Anterior cingulate cortex (tissue), 58 donors: ENCODE results near the gene TUBG1.

Experiments
- DNase-seq, 58 donors: peaks; one replicate each; lab custom pipeline; 2025; lab: John Stamatoyannopoulos, UW

The TUBG1 gene

DNA sequence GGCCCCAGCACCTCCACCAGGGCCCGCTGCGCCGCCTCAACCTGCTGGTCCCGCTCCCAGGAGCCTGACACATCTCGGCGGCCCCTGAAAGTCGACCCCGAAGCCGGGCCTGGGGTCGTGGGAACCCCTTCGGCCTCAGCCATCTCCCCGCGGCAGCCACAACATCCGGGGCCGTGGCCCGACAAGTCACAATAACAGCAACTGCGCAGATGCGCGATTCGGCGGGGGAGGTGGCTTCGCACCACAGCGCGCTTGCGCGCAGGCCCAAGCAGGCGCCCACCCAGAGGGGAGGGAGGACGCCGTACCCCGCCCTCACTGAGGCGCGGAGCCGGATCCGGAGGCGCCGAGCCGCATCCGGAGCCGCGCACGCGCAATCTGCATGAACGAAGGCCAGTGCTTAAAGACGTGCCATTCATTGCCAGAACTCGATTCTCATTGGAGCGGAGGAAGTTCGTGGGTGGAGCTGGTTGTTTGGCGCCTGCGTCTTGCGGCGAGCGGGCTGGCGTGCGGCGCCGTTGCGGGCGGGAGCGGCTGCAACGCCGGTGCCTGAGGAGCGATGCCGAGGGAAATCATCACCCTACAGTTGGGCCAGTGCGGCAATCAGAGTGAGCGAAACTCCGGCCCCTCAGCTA is at the start of gene TUBG1, which contains the start of gene RETREG3:
TUBG1 (plus strand) TSS at position 502 of the 632 bp plus-strand sequence; CDS start at position 557, 55 bp downstream.
RETREG3 (minus strand) TSS at position 193 of the 632 bp plus-strand sequence; CDS start at position 143, 50 bp downstream.
- peak; percentile 91 to 99 (median 99) for DNase-seq

DNA sequence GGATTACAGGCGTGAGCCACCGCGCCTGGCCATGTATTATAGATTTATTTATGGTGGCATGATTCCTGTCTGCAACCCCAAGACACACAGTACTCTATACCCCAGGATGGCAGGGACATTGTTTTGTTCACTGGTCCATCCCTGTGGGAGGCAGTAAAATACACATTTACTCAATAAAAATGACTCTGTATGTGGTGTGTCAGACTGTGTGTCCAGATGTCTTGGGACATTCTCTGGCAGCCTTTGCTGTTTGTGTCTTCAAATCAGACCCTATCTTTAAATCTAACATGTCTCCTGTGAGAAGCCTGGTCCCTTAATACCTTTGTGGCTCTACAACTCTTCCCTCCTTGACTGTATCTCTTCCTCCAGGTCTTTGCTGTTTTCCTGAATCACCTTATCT is 49.2 kb upstream of the TUBG1 start:
- no peak for DNase-seq

DNA sequence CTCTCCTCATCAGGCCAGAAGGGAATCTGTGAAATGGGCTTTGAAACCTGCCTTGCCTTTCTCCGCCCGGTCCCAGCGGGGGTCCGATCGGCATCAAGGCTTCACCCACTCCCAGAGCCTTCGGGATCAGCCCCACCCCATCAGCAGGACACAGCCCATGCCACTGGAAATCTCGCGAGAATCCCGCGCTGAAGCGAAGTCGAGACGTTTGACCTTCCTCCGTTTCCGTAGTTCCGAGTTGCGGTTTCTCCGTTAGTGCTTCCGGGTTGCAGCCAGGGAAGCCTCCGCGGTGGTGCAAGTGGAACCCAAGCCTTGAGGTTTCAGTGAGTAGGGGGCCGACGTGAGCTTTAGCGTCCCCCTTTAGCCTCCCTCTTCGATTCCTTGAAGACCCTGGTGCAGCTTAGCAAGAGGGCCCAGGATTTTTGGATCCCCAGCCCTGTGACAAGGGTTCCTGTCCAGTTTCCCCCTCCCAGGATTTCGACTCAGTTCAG is 47.5 kb upstream of the TUBG1 start, which contains the start of gene COASY:
COASY (plus strand) TSS at position 252 of the 491 bp plus-strand sequence. CDS start 475 bp downstream, outside the sequence.
- DNase-seq: peak; percentile 33 to 96 (median 89)

DNA sequence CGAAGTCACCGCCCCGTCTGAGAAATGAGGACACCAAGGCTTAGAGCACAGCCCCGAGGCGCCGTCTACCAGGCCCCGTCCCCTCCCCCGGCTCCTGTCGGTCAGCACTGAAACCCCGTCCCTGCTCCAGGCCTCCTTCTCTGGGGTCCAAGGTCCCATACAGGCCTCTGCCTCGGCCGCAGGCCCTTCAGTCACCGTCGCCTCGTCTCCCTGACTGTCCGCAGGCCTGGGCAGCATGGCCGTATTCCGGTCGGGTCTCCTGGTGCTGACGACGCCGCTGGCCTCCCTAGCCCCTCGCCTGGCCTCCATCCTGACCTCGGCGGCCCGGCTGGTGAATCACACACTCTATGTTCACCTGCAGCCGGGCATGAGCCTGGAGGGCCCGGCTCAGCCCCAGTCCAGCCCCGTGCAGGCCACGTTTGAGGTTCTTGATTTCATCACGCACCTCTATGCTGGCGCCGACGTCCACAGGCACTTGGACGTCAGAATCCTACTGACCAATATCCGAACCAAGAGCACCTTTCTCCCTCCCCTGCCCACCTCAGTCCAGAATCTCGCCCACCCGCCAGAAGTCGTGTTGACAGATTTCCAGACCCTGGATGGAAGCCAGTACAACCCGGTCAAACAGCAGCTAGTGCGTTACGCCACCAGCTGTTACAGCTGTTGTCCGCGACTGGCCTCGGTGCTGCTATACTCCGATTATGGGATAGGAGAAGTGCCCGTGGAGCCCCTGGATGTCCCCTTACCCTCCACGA is 46.9 kb upstream of the TUBG1 start:
- DNase-seq: peak in 3 of 58 donors; percentile 48 to 69 (median 57)

DNA sequence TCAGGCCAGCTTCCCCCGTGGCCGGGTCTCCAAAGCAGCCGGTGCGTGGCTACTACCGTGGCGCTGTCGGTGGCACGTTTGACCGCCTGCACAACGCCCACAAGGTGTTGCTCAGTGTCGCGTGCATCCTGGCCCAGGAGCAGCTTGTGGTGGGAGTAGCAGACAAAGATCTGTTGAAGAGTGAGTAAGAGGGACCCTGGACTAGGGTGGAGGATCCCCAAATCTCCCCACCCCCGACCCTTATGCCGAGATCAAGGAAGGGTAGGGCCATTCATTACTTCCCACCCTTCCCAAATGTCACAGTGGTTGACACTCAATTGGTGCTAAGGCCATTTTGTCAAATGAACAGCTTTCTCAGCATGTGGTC is 46.4 kb upstream of the TUBG1 start:
- no peak for DNase-seq

DNA sequence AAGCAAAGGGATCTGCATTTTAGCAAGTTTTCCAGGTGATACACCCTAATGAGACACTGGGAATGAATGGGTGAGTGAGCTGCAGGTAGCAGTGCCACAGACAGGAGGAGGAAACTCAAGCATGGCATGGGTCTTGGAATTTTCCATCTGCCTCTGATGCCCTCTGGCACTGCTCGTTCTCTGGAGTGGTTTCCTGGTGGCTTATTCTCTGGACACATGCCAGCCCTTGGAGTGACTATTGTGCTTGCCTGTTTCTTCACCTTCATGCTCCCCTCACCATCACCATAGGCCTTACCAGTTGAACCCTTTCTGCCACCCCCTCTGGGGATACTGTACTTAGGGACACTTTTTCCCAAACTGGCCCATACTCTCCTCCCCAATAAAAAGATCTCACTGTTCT is 45.9 kb upstream of the TUBG1 start:
- no peak for DNase-seq

DNA sequence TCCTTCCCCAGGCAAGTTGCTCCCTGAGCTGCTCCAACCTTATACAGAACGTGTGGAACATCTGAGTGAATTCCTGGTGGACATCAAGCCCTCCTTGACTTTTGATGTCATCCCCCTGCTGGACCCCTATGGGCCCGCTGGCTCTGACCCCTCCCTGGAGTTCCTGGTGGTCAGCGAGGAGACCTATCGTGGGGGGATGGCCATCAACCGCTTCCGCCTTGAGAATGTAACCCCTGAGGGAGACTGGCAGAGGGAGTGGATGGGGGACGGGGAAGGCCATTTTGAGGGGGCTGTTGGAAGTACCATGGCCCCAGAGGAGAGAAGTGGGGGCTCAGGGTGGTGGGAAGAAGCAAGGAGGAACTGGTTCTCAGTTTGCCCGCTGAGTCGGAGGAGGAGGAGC is 45.5 kb upstream of the TUBG1 start:
- no peak for DNase-seq

DNA sequence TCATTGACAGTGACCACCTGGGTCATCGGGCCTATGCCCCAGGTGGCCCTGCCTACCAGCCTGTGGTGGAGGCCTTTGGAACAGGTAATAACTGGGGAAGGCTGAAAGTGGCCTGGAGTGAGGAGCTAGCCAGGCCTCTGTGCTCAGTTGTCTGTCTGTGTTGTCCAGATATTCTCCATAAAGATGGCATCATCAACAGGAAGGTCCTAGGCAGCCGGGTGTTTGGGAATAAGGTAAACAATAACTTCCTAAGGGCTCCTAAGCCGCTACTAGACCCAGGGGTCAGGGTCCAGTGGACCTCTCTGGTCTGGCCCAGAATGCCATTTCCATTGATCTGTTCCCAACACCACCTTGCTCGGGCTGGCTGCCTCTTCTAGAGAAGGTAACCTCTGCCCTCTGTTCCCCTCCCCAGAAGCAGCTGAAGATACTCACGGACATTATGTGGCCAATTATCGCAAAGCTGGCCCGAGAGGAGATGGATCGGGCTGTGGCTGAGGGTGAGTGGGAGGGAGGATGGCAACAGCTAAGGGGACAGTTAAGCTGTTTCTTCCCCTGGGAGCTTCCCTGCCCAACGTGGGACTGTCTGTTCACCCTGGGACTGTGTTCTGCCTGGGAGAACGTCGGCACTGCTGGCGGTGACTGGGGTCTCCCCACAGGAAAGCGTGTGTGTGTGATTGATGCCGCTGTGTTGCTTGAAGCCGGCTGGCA is 44.5 kb upstream of the TUBG1 start:
- DNase-seq: no peak

DNA sequence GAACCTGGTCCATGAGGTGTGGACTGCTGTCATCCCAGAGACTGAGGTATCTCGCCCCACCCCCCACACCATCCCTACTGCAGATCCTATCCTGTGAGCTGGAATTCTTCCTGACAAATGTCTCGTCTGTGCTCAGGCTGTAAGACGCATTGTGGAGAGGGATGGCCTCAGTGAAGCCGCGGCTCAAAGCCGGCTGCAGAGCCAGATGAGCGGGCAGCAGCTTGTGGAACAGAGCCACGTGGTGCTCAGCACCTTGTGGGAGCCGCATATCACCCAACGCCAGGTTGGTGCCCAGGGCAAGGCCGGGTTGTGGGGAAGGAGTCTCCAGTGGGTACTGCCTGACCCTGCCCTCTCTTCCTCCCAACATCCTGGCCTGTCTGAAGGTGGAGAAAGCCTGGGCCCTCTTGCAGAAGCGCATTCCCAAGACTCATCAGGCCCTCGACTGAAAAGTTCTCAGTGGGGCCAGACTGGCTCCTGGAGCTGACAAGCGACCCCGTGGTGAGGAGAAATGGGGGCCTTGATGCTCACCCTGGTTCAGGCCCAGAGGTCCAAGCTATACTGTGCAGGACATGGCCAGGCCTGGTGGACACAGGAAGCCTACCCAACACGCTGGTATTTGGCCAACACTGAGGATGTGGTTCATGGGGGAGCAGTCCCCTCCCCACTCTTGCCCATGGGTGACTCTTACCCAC is 43.8 kb upstream of the TUBG1 start:
- DNase-seq: no peak

DNA sequence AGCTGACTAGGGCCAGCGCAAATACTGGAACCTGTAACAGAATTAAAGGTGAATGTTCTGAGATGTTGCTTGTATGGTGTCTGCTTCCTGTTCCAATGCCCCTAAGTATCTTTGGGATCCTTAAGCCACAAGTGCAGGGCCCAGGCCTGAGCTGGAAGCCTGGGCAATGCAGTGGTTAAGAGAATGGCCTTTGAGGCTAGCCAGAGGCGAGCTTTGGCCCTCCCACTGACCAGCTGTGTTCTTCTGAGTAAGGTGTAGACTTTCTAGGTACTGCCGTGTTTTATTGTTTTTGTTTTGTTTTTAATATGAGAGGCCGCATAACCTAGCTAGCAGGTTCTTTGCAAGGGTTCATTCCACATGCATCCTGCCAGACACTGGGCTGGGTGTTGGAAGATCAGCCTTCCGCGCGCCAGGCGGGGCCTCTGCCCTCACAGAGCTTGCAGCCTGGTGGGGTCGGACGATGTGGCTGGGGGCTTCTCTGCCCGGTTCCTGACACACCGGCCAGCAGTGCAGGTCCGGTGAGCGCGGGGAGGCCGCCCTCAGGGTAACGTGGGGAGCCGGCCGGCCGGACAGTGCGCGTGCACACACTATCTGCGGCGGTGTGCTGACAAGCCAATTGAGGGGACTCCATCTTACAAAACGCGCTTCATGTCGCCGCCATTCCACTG is 43.1 kb upstream of the TUBG1 start:
- peak in 1 of 58 donors; percentile 55 for DNase-seq

DNA sequence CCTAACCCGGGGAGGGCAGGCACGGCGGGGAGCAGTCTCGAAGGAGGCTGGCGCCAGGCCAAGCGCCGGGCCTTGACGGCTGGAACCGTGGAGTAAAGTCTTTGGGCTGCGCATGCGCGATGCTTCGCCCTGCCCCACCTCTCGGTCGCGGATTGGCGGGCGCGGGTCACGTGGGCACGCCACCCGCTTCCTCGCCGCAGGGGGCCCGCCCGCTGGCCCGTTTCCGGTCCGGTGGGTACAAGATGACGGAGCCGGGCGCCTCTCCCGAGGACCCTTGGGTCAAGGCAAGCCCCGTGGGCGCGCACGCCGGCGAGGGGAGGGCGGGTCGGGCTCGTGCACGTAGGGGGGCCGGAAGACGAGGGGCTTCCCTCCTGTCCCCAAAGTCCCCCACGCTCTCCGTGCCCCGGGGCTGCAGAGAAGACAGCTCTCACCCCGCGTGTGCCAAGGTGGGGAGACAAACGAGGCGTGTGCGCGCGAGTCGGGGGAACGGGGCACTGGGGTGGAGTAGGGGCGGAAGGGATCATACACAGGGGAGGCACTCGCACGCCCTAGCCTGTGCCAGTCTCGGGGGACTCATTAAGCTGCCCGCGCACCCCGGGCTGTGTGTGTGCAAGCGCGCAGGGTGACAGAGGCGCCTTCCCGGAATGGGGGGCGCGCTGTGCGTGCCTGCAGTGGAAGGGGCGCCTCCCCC is 42.5 kb upstream of the TUBG1 start, which contains the start of gene MLX:
MLX (plus strand) TSS at position 218 of the 691 bp plus-strand sequence; CDS start at position 243, 25 bp downstream.
- DNase-seq: peak; percentile 40 to 97 (median 88)

DNA sequence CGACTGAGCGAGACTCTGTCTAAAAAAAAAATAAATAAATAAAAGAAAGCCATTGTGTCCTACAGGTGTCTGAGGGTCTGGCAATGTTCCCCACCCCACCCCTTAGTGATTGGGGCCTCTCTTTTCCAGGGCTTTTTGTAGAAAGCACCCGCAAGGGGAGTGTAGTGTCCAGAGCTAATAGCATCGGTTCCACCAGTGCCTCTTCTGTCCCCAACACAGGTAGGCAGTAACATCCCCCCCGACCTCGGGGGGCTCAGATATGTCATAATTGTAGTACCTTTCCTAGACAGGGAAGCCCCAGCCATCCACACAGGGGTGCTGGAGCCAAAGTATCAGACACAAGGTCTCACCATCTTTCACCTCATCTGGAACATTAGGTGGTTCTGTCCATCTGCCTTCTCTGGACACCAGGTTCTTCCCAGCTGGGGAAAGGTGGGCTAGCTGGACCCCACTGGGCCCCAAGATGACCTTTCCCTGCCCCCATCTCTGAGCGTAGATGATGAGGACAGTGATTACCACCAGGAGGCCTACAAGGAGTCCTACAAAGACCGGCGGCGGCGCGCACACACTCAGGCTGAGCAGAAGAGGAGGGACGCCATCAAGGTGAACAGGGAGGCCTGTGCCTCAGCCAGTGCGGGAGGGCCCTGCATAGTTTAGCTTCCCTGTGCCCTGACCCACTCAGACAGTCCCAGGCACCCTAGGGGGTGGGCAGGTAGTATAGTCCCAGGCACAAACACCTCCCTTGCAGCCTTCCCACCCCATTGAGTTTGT is 41.0 kb upstream of the TUBG1 start:
- no peak for DNase-seq

DNA sequence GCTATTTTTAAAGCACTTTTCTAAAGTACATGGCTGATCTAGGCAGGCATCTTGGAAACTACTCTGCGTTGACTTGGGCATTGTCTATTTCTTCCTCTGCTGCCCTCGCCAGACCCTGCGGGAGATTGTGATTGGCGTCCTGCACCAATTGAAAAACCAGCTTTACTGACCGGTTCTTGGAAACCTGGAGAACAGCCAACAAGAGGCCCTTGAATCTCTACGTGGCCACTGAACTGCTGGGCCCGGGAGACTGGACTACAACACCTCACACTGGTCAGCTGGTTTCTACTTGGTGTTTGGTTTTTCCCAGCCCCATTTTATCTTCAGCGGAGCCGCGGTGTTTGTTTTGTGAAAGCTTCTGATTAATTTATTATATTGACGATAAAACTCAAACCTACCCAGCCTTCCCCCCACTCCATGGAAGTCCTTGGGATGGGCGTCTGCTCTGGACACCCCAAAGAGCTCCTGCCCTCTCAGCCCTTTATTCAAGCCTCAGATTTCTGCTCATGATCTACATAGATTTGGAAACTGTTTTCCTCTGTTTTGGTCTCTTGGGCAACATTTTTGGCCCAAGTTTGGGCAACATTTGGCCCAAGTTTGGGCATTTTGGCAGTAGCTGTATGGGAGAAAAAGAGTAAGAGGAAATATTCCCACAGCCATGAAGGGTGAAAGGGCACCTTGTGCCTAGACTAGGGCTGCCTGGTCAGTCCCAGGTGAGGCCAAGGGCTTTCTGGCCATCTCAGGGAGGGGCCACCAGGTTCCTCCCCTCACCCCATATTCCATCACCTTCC is 37.9 kb upstream of the TUBG1 start:
- no peak for DNase-seq

DNA sequence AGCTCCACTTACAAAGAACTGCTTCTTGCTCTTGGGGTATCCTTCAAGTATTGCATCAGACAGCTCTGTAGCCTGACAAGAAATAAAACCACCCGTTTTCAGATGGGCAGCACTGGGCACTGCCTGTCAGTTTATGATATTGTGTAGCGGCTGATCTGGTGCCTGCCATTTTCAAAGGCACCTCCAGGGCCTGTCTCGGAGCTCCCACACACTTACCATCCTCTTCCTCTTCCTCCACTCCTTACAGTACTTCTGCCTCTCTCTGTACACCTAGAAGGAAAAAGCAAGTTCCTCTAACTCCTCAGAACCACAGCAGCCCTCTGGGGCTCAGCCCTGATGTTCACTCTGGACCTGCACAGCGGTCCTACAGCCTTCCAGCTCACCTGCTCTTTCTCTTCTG is 36.4 kb upstream of the TUBG1 start:
- no peak for DNase-seq

DNA sequence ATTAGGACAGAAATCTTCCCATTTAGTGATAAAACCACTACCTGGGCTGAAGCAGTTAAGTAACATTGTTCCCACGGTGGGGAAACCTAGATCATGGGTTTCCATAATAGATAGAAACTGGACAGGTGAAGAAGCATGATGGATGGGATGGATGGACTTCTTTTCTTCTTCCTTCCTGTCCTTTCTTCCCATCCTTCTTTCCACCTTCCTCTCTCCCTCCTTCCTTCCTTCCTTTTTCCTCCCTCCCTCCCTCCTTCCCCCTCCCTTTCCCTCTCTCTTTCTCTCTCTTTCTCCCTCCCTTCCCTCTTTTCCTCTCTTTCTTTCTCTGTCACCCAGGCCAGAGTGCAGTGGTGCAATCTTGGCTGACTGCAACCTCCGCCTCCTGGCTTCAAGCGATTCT is 35.0 kb upstream of the TUBG1 start:
- DNase-seq: no peak

DNA sequence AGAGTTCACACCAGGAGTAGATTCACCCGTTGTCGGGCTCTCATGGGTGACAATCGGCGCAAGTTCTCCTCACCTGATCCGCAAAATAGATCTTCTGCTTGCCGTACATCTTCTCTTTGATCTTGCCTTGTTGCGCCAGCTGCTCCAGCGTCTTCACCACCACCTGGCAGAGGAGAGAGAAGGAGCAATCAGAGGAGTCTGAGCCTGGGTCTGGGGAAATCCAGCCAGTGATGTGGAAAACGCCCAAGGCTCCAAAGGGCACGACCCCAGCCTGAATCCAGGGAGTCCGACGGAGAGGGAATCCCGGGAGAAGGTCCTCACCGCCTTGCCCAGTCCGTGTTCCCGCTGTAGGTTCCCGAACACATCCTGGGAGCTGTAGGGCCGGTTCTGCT is 32.3 kb upstream of the TUBG1 start:
- DNase-seq: no peak

DNA sequence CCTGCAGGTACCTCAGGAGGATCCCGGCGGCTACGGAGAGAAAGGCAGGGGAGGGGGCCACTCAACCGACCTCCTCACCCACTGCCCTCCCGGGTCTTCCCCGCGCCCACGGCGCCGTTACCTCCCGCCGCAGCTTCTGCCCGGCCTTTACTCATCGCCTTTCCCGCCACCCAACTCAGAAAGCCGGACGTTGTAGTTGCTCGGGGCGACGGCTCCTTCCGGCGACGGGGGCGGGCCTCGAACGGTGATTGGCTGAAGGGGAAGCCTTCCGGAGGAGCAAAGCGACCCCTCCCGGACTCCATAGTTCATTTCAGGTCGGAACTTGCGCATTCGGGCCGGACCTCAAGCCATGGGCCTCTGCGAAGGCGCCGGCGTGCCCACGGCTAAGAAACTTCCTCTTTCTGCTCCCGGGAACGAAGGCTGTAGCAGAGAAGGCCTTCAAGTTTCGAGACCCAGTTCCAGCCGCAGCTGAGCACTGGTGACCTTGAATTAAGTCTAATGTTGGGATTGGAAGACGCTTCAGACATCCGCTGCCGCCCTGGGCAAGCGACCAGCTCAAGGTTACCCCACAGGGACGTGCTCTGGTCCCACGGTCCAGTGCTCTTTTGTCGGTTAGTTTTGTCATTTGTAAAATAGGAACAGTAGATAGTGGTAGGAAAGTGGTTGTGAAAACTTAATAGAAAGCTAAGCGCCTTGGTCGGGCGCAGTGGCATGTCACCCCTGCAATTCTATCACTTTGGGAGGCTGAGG is 31.8 kb upstream of the TUBG1 start, which contains the start of gene PSMC3IP:
PSMC3IP (minus strand) TSS at position 198 of the 750 bp plus-strand sequence; CDS start at position 155, 43 bp downstream.
- peak; percentile 66 to 96 (median 91) for DNase-seq
